Uterus (tissue), 2 donors: ENCODE measurements around the gene ADAMTS17.

ENCODE experiments used
- CTCF ChIP-seq, 4 experiments: fragments of 200-600 bp in 2 of 4; fragments of 450-650 bp in 2 of 4; sonication (generic) in 2 of 4; IDR thresholded peaks; one replicate each; pipeline ENCODE4 v1.5.1; 2016 to 2019; ENCODE audit warnings: antibody characterized with exemption in 4 of 4, mild to moderate bottlenecking in 2 of 4, moderate library complexity in 1 of 4
- POLR2A ChIP-seq, 2 donors: fragments of 450-650 bp; IDR thresholded peaks; one replicate each; pipeline ENCODE4 v1.6.1; 2016; ENCODE audit warnings: antibody characterized with exemption in 2 of 2, mild to moderate bottlenecking in 1 of 2, moderate library complexity in 1 of 2

- TF ChIP-seq CTCF (IDR thresholded peaks at IDR 0.05) (no peak), POLR2A (IDR thresholded peaks at IDR 0.05) (no peak)
These were observed 298.6 kb downstream of the ADAMTS17 start for GRCh38 chr15:100043068-100043641.
